Neural progenitor cell (in vitro differentiated cells): ENCODE measurements around the gene ABCD4.

Source experiments
- CTCF ChIP-seq: fragments of 200-600 bp; sonication (generic); IDR thresholded peaks from 2 replicates; pipeline ENCODE4 v1.5.1; 2017; ENCODE audit warnings: antibody characterized with exemption, mild to moderate bottlenecking
- EZH2 ChIP-seq: fragments of 200-600 bp; sonication (generic); IDR thresholded peaks from 2 replicates; pipeline ENCODE4 v1.6.1; 2017; ENCODE audit warnings: antibody characterized with exemption, mild to moderate bottlenecking, moderate library complexity

DNA sequence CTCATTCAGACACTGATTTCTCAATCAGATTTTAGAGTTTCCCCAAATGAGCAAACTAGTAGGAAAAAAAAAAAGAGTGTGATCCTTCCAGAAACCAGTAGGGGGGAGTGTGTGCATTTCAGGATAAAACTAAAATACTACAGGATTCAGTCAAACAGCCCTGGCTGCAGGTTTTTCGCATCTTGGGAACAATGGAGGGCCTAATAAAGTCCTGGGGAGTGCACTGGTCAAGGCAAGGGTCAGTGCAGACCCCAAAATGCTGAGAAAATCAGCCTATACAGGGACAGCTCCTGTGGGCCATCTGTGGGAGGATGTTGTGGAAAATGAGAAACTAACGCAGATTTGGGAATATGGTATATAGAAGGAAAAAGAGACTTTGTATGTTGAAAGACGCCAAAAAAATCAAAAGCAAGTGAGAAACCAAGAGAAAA is 22.2 kb upstream of the ABCD4 start:
- TF ChIP-seq CTCF: peak; percentile 83
- TF ChIP-seq EZH2: no peak
